HCT116 (cell line): ENCODE measurements around the gene LRCH1.

Experiments
- CTCF ChIP-seq, 3 experiments: fragments of 200-600 bp in 1 of 3; sonication (generic) in 1 of 3; IDR thresholded peaks in 2 of 3; conservative IDR thresholded peaks in 1 of 3; 2 replicates each; pipeline ENCODE4 v1.5.1; 2012 to 2017; ENCODE audit warnings: low read depth in 2 of 3, low read length in 2 of 3, antibody characterized with exemption in 1 of 3, borderline replicate concordance in 1 of 3, control low read depth in 1 of 3, mild to moderate bottlenecking in 1 of 3, mixed read lengths in 1 of 3, mixed run types in 1 of 3, moderate library complexity in 1 of 3; ENCODE audit not compliant: insufficient read depth in 1 of 3
- SRF ChIP-seq: IDR thresholded peaks from 2 replicates; pipeline ENCODE4 v1.6.1; 2012; ENCODE audit warnings: low read depth

GRCh38 chr13:46562581-46562980 lies 9.6 kb downstream of the LRCH1 start:
- no peak for TF ChIP-seq CTCF (IDR thresholded peaks at IDR 0.05 in 2 of 3, conservative IDR thresholded peaks at IDR 0.05 in 1 of 3; ENCODE audit: borderline replicate concordance in 1 of 3, insufficient read depth in 1 of 3, low read depth in 2 of 3, low read length in 2 of 3)
- no peak for TF ChIP-seq SRF
